OCI-LY3 (cell line): ENCODE data around the gene GRID2.
A peak's percentile ranks its signal among the peaks of the same experiment; 100 is the strongest.

Experiments
- H2AFZ ChIP-seq: fragments of 200-600, 300-600 bp; shearing (Covaris generic); 2 replicates; pipeline ENCODE4 v1.6.0; 2014; ENCODE audit warnings: antibody characterized with exemption, low read depth, low read length
- H3K27ac ChIP-seq: fragments of 200-600, 300-600 bp; sonication (generic); 2 replicates; pipeline ENCODE4 v1.5.1; 2014; ENCODE audit warnings: mild to moderate bottlenecking, low read length, moderate library complexity, mixed read lengths
- H3K27me3 ChIP-seq: fragments of 200-600, 300-600 bp; sonication (generic); 2 replicates; pipeline ENCODE4 v1.6.1; 2014; ENCODE audit warnings: low read depth, low read length, mixed read lengths
- H3K36me3 ChIP-seq: fragments of 200-600, 300-600 bp; sonication (generic); replicated peaks from 2 replicates; pipeline ENCODE3; 2014; ENCODE audit warnings: low read depth, low read length, mixed read lengths
- H3K4me1 ChIP-seq: fragments of 300-600, 200-600 bp; sonication (generic); 2 replicates; pipeline ENCODE4 v1.6.1; 2014; ENCODE audit warnings: low read length, mixed read lengths
- H3K4me2 ChIP-seq: fragments of 200-600, 300-600 bp; sonication (generic); 2 replicates; pipeline ENCODE4 v1.6.1; 2014; ENCODE audit warnings: low read length, mixed read lengths
- H3K4me3 ChIP-seq: fragments of 300-600, 200-600 bp; sonication (generic); 2 replicates; pipeline ENCODE4 v1.5.1; 2014; ENCODE audit warnings: antibody characterized with exemption, mild to moderate bottlenecking, low read length, moderate library complexity
- H3K79me2 ChIP-seq: fragments of 300-600, 200-600 bp; shearing (Covaris generic); 2 replicates; pipeline ENCODE4 v1.6.1; 2014; ENCODE audit warnings: mild to moderate bottlenecking, low read length, mixed read lengths
- H3K9ac ChIP-seq: fragments of 300-600, 200-600 bp; shearing (Covaris generic); 2 replicates; pipeline ENCODE4 v1.6.0; 2014; ENCODE audit warnings: mild to moderate bottlenecking, low read length, moderate library complexity
- H3K9me3 ChIP-seq: fragments of 200-600, 300-600 bp; shearing (Covaris generic); 2 replicates; pipeline ENCODE4 v1.6.1; 2014; ENCODE audit warnings: low read length, mixed read lengths; ENCODE audit not compliant: insufficient read depth
- H4K20me1 ChIP-seq: fragments of 200-600, 300-600 bp; sonication (generic); 2 replicates; pipeline ENCODE4 v1.6.1; 2016; ENCODE audit warnings: low read length, mixed read lengths; ENCODE audit not compliant: insufficient read depth
- EZH2phosphoT487 ChIP-seq: fragments of 200-600 bp; shearing (Covaris generic); IDR thresholded peaks from 2 replicates; pipeline ENCODE4 v1.6.1; 2018; ENCODE audit warnings: antibody characterized with exemption, mixed run types, low read depth
- TF ChIP-seq, protein P1 (sequence below): fragments of 200-600, 300-600 bp; sonication (generic); IDR thresholded peaks from 2 replicates; pipeline ENCODE4 v1.5.1; 2014; ENCODE audit warnings: antibody characterized with exemption, low read length, low read depth

GRID2 gene

GRCh38 chr4:93767917-93768316, 1464.2 kb downstream of the GRID2 start:
- no peak for TF ChIP-seq EZH2phosphoT487
- TF ChIP-seq, protein P1, sequence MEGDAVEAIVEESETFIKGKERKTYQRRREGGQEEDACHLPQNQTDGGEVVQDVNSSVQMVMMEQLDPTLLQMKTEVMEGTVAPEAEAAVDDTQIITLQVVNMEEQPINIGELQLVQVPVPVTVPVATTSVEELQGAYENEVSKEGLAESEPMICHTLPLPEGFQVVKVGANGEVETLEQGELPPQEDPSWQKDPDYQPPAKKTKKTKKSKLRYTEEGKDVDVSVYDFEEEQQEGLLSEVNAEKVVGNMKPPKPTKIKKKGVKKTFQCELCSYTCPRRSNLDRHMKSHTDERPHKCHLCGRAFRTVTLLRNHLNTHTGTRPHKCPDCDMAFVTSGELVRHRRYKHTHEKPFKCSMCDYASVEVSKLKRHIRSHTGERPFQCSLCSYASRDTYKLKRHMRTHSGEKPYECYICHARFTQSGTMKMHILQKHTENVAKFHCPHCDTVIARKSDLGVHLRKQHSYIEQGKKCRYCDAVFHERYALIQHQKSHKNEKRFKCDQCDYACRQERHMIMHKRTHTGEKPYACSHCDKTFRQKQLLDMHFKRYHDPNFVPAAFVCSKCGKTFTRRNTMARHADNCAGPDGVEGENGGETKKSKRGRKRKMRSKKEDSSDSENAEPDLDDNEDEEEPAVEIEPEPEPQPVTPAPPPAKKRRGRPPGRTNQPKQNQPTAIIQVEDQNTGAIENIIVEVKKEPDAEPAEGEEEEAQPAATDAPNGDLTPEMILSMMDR: no peak
- no peak overlapping the region for H3K4me2 ChIP-seq
- no peaks in the 10 kb centered on the region for H3K36me3 ChIP-seq
- H3K9me3 ChIP-seq: no peaks in the 10 kb centered on the region
- H3K4me3 ChIP-seq: no peak overlapping the region
- H3K27ac ChIP-seq: no peak overlapping the region
- no peaks in the 10 kb centered on the region for H4K20me1 ChIP-seq
- no peaks in the 10 kb centered on the region for H3K27me3 ChIP-seq
- peaks cover 13% of the 10 kb centered on the region; the same call in 1 of the 2 replicates for H3K4me1 ChIP-seq
- H3K9ac ChIP-seq: no peak overlapping the region
- H2AFZ ChIP-seq: no peak overlapping the region
- H3K79me2 ChIP-seq: no peaks in the 10 kb centered on the region

DNA sequence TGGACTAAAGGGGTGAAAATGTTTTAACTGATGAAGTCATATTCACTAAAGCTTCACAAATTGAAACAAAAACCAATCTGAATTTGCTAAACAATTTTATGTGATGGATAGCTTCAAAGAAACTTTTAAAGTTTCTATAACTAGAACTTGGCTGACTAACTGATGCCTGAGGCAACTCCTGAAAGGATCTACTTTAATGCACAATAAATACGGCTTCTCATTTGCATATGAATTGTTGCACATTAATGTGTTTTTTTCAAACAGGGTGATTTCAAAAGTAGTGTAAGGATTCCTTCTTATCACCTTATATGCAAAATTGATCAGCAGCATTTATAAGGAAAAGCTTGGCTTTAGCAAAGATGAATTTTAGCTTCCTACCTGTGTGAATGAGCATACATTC, 1466.4 kb downstream of the GRID2 start:
- no peak overlapping the region for H3K4me3 ChIP-seq
- H3K4me1 ChIP-seq: peaks cover 8% of the 10 kb centered on the region; the same call in 1 of the 2 replicates
- H3K36me3 ChIP-seq: no peaks in the 10 kb centered on the region
- H3K79me2 ChIP-seq: no peaks in the 10 kb centered on the region
- H3K4me2 ChIP-seq: no peak overlapping the region
- H2AFZ ChIP-seq: no peak overlapping the region
- H3K27me3 ChIP-seq: no peaks in the 10 kb centered on the region
- no peak overlapping the region for H3K9ac ChIP-seq
- H3K27ac ChIP-seq: no peak overlapping the region
- H3K9me3 ChIP-seq: no peaks in the 10 kb centered on the region
- no peak for TF ChIP-seq EZH2phosphoT487
- TF ChIP-seq, protein P1: no peak
- no peaks in the 10 kb centered on the region for H4K20me1 ChIP-seq

GRCh38 chr4:93771640-93772411, 1468.1 kb downstream of the GRID2 start:
- Histone ChIP-seq H3K27me3 (no peaks in the 10 kb centered on the region), H2AFZ (no peak overlapping the region), H3K27ac (no peak overlapping the region), H3K36me3 (no peaks in the 10 kb centered on the region), H3K4me3 (no peak overlapping the region), H3K9ac (no peak overlapping the region), H3K4me2 (peak overlapping the region; percentile 37), H4K20me1 (no peaks in the 10 kb centered on the region), H3K9me3 (no peaks in the 10 kb centered on the region), H3K79me2 (no peaks in the 10 kb centered on the region), H3K4me1 (peaks cover 8% of the 10 kb centered on the region; the same call in 1 of the 2 replicates)
- no peak for TF ChIP-seq EZH2phosphoT487
- TF ChIP-seq, protein P1: no peak

DNA sequence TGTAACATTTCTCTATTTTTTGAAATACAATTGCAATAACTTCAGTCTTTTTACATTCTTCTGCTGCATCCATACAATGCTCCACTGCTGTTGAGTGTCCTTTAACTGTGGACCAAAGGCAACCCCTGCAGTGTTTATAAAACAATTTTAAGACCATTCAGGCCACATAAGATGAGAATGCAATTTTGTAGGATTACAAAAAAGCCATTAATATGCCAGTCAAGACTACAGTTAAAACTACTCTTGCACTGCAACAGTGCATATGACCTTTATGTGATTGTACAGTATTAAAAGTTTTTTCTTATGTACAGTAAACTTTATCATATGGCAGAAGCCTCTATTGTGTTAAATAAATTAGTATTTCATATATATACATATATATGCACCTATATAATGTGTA, 1469.1 kb downstream of the GRID2 start:
- Histone ChIP-seq H3K4me2 (no peak overlapping the region), H3K4me3 (no peak overlapping the region), H3K9me3 (no peaks in the 10 kb centered on the region), H3K27ac (no peak overlapping the region), H3K4me1 (peaks cover 8% of the 10 kb centered on the region; the same call in 1 of the 2 replicates), H3K79me2 (no peaks in the 10 kb centered on the region), H4K20me1 (no peaks in the 10 kb centered on the region), H2AFZ (no peak overlapping the region), H3K9ac (no peak overlapping the region), H3K36me3 (no peaks in the 10 kb centered on the region), H3K27me3 (no peaks in the 10 kb centered on the region)
- no peak for TF ChIP-seq EZH2phosphoT487
- TF ChIP-seq, protein P1: no peak
